Measurements from ENCODE around the gene RBPJL. TPM values are rescaled to one million over a fixed set of nuclear protein-coding genes. Genes with fewer than 3 reads are reported as not detected.

The RBPJL gene
- total RNA-seq, 1 experiment from 2014 or later: 0.85 TPM

DNA sequence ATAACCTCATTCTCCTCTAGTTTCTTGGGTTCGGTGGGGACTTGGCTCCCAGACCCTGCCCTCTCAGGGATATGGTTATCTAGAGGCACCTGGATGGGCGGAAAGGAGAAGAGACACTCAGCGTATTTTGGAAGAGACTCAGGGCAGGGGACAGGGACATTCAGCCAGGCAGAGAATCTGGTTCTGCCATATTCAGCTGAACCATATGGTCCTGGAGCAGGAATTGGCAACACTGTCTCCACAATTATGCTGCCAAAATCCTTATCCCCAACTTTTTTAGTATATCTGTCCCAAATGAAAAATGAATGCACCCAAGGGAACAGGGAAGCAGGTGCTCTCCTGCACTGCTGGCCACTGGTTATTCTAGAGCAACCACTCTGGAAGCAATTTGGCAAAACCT lies 23.8 kb downstream of the RBPJL start:
- ATAC-seq: no peak
- Mint-ChIP-seq H3K27me3 (ENCODE audit: low read depth) (no peaks in the 10 kb centered on the region), H3K27ac (no peak overlapping the region), H3K4me3 (no peak overlapping the region), H3K4me1 (peaks cover under 1% of the 10 kb centered on the region), H3K36me3 (peaks cover 27% of the 10 kb centered on the region), H3K9me3 (no peaks in the 10 kb centered on the region)
- ChIA-PET CTCF (no interaction called here), POLR2A (no interaction called here)
- DNase-seq (ENCODE audit: low spot score): no peak
- TF ChIP-seq IRF2 (CRISPR knock-in tag; IDR thresholded peaks at IDR 0.05; ENCODE audit: borderline replicate concordance, low read depth) (no peak), ESRRA (CRISPR knock-in tag; IDR thresholded peaks at IDR 0.05; ENCODE audit: borderline replicate concordance) (no peak), ATF1 (CRISPR knock-in tag; IDR thresholded peaks at IDR 0.05) (no peak), ZNF423 (CRISPR knock-in tag; IDR thresholded peaks at IDR 0.05) (no peak), EMX1 (CRISPR knock-in tag; IDR thresholded peaks at IDR 0.05) (no peak)
- TF ChIP-seq, protein P1, sequence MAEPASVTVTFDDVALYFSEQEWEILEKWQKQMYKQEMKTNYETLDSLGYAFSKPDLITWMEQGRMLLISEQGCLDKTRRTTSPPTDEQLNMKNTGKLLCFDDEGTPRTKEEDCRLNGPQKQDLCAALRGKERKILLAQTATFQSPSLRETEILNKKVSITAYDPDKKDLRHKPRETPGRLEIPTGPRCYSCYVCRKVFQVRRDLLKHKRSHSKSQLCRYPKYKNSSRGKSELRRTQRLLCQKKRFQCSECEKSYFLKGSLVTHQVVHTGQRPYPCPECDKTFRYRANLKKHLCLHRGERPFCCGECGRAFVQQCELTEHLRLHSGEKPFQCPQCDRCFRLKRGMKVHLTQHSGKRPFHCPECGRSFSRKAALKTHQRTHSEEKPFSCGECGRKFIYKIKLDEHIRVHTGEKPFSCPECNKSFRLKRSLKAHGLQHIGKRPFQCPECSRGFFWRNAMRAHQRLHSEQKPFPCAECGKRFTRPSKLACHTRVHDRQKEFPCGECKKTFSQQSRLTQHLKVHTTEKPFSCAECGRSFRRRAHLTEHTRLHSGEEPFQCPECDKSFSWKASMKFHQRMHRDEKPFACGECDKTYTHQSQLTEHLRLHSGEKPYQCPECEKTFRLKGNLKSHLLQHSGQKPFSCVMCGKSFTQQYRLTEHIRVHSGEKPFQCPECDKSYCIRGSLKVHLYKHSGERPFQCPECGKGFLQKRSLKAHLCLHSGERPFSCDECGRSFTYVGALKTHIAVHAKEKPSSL (CRISPR knock-in tag; conservative IDR thresholded peaks at IDR 0.05): no peak
- TF ChIP-seq, protein P2, sequence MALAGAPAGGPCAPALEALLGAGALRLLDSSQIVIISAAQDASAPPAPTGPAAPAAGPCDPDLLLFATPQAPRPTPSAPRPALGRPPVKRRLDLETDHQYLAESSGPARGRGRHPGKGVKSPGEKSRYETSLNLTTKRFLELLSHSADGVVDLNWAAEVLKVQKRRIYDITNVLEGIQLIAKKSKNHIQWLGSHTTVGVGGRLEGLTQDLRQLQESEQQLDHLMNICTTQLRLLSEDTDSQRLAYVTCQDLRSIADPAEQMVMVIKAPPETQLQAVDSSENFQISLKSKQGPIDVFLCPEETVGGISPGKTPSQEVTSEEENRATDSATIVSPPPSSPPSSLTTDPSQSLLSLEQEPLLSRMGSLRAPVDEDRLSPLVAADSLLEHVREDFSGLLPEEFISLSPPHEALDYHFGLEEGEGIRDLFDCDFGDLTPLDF (CRISPR knock-in tag; IDR thresholded peaks at IDR 0.05): no peak
- TF ChIP-seq, protein P3, sequence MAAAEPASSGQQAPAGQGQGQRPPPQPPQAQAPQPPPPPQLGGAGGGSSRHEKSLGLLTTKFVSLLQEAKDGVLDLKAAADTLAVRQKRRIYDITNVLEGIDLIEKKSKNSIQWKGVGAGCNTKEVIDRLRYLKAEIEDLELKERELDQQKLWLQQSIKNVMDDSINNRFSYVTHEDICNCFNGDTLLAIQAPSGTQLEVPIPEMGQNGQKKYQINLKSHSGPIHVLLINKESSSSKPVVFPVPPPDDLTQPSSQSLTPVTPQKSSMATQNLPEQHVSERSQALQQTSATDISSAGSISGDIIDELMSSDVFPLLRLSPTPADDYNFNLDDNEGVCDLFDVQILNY (CRISPR knock-in tag; IDR thresholded peaks at IDR 0.05): no peak
- TF ChIP-seq, protein P4, sequence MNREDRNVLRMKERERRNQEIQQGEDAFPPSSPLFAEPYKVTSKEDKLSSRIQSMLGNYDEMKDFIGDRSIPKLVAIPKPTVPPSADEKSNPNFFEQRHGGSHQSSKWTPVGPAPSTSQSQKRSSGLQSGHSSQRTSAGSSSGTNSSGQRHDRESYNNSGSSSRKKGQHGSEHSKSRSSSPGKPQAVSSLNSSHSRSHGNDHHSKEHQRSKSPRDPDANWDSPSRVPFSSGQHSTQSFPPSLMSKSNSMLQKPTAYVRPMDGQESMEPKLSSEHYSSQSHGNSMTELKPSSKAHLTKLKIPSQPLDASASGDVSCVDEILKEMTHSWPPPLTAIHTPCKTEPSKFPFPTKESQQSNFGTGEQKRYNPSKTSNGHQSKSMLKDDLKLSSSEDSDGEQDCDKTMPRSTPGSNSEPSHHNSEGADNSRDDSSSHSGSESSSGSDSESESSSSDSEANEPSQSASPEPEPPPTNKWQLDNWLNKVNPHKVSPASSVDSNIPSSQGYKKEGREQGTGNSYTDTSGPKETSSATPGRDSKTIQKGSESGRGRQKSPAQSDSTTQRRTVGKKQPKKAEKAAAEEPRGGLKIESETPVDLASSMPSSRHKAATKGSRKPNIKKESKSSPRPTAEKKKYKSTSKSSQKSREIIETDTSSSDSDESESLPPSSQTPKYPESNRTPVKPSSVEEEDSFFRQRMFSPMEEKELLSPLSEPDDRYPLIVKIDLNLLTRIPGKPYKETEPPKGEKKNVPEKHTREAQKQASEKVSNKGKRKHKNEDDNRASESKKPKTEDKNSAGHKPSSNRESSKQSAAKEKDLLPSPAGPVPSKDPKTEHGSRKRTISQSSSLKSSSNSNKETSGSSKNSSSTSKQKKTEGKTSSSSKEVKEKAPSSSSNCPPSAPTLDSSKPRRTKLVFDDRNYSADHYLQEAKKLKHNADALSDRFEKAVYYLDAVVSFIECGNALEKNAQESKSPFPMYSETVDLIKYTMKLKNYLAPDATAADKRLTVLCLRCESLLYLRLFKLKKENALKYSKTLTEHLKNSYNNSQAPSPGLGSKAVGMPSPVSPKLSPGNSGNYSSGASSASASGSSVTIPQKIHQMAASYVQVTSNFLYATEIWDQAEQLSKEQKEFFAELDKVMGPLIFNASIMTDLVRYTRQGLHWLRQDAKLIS (CRISPR knock-in tag; IDR thresholded peaks at IDR 0.05; ENCODE audit: borderline replicate concordance): no peak

DNA sequence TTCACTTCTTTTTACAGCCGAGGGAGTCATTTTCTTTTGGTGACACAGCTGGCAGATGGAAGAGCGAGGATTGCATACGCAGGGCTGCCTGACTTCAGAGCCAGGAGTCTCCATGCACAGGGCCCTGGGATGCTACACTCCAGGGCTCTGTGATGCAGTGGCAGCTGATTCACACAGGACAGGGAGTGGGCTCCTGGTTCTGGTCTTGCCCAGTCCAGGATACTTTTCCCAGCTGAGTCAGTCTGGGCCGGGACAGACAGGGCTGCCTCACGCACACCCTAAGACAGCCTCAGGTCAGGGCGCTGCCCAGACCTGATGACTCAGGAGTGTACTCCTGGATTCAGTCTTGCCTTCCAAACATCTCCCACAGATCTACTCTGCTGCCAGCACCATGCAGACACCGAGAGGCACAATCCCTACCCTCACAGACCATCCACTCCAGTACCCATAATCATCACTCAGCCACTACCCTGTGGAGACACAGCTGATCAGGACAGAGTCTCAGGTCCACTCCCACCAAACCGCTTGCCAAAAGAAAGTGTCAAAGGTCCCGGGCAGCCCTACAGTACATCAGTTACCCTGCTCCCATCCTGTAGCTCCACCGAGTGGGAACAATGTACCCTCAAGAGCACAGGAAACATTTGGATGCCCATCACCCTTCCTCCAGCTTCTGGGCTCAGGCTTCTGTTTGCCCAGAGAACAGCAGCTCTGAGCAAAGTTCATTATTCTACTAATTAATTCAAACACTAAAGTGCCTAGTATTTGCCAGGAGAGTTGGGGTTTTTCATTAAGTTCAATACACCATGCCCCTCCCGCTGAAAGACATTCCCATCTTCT lies 30.1 kb downstream of the RBPJL start:
- no peak for ATAC-seq
- no peak for DNase-seq (ENCODE audit: low spot score)
- Mint-ChIP-seq H3K36me3 (peaks cover 10% of the 10 kb centered on the region), H3K27ac (peak overlapping the region; percentile 95), H3K9me3 (no peaks in the 10 kb centered on the region), H3K4me3 (no peak overlapping the region), H3K27me3 (ENCODE audit: low read depth) (no peaks in the 10 kb centered on the region), H3K4me1 (peaks cover 60% of the 10 kb centered on the region)
- ChIA-PET POLR2A (interaction anchor here (1.2 kb wide), 1 partner anchor 26 kb away, joined by 3 read pairs; the partner anchor contains the start of gene SYS1), CTCF (interaction anchor here (0.8 to 2.7 kb wide), 10 partner anchors 14 to 100 kb away, joined by 3 to 12 read pairs (median 7); partner anchors contain the start of genes MATN4, RBPJL and SYS1)
- no peak for TF ChIP-seq PRRX2 (CRISPR knock-in tag; IDR thresholded peaks at IDR 0.05)
- TF ChIP-seq, protein P5, sequence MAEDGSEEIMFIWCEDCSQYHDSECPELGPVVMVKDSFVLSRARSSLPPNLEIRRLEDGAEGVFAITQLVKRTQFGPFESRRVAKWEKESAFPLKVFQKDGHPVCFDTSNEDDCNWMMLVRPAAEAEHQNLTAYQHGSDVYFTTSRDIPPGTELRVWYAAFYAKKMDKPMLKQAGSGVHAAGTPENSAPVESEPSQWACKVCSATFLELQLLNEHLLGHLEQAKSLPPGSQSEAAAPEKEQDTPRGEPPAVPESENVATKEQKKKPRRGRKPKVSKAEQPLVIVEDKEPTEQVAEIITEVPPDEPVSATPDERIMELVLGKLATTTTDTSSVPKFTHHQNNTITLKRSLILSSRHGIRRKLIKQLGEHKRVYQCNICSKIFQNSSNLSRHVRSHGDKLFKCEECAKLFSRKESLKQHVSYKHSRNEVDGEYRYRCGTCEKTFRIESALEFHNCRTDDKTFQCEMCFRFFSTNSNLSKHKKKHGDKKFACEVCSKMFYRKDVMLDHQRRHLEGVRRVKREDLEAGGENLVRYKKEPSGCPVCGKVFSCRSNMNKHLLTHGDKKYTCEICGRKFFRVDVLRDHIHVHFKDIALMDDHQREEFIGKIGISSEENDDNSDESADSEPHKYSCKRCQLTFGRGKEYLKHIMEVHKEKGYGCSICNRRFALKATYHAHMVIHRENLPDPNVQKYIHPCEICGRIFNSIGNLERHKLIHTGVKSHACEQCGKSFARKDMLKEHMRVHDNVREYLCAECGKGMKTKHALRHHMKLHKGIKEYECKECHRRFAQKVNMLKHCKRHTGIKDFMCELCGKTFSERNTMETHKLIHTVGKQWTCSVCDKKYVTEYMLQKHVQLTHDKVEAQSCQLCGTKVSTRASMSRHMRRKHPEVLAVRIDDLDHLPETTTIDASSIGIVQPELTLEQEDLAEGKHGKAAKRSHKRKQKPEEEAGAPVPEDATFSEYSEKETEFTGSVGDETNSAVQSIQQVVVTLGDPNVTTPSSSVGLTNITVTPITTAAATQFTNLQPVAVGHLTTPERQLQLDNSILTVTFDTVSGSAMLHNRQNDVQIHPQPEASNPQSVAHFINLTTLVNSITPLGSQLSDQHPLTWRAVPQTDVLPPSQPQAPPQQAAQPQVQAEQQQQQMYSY (CRISPR knock-in tag; IDR thresholded peaks at IDR 0.05): no peak

Measured in WTC11 (cell line).